Stimulated activated CD8-positive, alpha-beta memory T cell treated with anti-CD3 and anti-CD28 coated beads, Interleukin-4, amount 100 ng/mL, for 4 hours (primary cell): Measurements from ENCODE around the gene FCRL3.
"Not testable (repeated sequence)": the region's sequence is repeated elsewhere in the genome, so short reads cannot be mapped to it uniquely, and the experiment has no call there.

Experiments
- DNase-seq, 2 donors: peaks; one replicate each; pipeline ENCODE4 v3.0.0-alpha.2; 2020; ENCODE audit warnings: low read depth in 2 of 2, low spot score in 1 of 2

The FCRL3 gene, protein sequence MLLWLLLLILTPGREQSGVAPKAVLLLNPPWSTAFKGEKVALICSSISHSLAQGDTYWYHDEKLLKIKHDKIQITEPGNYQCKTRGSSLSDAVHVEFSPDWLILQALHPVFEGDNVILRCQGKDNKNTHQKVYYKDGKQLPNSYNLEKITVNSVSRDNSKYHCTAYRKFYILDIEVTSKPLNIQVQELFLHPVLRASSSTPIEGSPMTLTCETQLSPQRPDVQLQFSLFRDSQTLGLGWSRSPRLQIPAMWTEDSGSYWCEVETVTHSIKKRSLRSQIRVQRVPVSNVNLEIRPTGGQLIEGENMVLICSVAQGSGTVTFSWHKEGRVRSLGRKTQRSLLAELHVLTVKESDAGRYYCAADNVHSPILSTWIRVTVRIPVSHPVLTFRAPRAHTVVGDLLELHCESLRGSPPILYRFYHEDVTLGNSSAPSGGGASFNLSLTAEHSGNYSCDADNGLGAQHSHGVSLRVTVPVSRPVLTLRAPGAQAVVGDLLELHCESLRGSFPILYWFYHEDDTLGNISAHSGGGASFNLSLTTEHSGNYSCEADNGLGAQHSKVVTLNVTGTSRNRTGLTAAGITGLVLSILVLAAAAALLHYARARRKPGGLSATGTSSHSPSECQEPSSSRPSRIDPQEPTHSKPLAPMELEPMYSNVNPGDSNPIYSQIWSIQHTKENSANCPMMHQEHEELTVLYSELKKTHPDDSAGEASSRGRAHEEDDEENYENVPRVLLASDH

DNA sequence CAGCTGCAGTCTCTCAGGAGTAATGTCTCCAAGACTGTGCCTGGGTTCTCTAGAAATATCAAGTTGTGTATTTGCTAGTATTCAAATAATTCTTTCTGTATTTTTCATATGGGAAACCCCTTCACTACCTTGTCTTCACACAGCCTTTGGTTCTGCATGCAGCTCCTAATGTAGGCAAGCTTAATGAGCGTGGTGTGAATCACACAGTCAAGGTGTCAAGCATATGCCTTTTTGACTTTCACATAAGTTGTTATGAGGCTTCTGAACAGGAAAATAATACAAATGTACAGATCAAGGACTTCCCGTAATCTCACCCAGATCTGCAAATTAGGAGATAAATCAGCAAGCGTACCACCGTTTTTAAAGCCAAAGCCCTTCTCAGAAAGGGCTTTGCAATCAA is at the start of gene FCRL3:
FCRL3 (minus strand) TSS at position 38 of the 400 bp plus-strand sequence. CDS start 280 bp downstream, outside the sequence.
- DNase-seq = no peak

DNA sequence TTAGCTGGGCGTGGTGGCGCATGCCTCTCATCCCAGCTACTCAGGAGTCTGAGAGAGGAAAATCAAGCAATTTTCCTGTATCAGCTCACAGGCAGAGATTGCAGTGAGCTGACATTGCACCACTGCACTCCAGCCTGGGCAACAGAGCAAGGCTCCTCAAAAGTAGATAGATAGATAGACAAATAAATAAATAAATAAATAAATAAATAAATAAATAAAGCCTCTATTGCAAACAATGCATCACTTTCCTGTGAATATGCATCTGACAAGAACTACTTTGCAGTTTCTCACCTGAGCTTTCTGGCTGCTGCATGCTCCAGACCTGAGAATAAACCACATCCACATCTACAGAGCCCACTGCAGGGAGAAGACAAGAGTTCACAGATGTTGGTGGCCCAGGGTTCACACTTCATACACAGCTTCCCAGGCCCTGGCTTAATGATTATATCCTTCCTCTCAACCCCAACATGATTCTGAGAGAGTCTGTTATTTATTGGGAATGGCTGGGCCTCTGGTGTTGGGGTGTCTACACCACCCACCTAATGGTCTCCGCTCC is 47.8 kb upstream of the FCRL3 start:
- DNase-seq = no peak

DNA sequence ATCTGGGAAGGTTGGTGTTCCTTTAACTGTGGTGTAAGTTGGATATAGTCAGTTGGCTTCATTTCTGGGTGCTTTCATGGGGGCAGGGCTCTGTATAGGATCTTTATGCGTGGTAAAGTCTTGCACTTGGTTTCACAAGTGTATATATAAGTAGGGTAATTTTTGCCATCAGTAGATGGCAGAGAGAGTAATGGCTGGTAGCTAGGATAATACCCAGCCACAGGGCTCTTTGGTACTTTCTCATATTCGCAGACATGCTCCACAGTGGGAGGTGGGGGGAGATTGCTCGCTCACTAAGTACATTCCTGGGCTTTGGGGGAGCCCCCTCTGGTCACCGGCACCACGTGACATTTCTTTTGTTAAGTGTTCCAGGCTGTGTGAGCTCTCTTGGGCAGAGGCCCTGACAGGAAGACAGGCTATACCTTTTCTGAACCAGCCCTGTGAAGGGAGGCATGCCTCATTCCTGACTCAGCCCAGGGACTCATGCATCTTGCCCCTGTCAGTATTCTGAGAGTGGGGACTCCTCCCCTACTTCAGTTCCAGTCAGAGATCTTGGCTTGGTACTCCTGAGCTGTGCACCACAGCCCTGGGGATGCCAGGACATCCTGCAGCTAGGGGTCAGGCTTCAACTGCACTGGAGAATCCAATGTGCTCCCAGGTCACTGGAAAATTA is 38.8 kb upstream of the FCRL3 start:
- DNase-seq = no peak

- DNase-seq = not testable (repeated sequence)
These were observed 35.4 kb upstream of the FCRL3 start for GRCh38 chr1:157735991-157736390.

DNA sequence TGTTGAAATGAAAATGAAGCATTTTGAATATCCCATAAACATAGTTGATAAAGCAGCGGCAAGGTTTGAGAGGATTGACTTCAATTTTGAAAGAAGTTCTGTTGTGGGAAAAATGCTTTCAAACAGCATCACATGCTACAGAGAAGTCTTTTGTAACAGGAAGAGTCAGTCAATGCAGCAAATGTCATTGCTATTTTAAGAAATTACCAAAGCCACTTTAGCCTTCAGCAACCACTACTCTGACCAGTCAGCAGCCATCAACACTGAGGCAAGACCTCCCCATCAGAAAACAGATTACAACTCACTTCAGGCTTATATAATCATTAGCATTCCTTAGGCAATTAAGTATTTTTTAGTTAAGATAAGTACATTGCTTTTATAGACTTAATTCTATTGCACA is 33.8 kb upstream of the FCRL3 start:
- DNase-seq = no peak

DNA sequence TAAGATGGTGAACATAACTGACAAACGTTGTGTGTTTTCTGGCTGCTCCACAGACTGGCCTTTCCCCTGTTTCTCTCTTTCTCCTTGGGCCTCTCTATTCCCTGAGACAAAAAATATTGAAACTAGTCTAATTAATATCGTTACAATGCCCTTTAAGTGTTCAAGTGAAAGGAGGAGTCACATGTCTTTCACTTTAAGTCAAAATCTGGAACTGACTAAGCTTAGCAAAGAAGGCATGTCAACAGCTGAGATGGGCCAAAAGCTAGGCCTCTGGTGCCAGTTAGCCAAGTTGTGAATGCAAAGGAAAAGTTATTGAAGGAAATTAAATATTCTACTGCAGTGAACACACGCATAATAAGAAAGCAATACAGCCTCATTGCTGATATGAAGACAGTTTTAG is 32.2 kb upstream of the FCRL3 start:
- no peak for DNase-seq

DNA sequence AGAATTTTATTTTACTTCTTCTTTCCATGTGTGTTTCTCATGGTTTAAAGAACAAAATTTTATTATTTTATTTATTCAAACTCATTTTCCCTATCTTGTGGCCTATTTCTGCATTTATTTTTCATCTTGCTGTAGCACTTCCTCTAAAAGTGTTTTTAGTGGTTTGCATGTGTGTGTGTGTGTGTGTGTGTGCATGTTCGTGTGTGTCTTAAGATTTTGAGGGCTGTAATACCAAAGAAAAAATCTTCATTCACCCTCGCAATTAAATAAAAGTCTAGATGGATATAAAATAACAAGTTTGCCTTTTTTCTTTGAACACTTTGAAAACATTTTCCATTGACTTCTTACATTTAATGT is 24.6 kb upstream of the FCRL3 start:
- no peak for DNase-seq

GRCh38 chr1:157724537-157725220 is 24.1 kb upstream of the FCRL3 start:
- no peak for DNase-seq

DNA sequence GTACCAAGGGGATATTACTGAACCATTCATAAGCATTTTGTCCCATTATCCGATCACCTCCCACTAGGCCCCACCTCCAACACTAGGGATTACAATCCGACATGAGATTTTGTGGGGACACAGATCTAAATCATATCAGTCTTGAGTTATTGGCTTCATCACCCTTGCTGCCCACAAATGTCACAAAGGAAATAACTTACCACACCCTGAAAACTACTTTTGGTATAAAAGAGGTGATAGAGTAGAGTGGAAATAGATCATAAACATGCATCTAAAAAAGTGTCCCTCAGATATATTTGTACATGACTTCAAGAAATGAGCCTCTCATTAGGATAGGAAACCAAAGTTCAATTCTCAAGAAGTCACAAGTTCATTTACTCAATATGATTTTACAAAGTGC is 22.6 kb upstream of the FCRL3 start:
- no peak for DNase-seq

DNA sequence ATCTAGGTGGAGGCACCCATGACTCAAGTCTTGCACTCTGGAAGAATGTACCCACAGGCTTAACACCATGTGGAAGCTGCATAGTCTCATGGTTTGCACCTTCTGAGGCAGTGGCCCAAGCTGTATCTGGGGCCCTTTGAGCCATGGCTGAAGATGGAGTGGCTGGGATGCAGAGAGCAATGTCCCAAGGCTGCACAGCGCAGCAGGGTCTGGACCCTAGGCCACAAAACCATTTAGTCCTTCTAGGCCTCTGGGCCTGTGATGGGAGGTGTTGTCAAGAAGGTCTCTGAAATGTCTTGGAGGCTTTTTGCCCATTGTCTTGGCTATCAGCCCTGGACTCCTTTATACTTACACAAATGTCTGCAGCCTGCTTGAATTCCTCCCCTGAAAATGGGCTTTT is 21.4 kb upstream of the FCRL3 start:
- DNase-seq = no peak

DNA sequence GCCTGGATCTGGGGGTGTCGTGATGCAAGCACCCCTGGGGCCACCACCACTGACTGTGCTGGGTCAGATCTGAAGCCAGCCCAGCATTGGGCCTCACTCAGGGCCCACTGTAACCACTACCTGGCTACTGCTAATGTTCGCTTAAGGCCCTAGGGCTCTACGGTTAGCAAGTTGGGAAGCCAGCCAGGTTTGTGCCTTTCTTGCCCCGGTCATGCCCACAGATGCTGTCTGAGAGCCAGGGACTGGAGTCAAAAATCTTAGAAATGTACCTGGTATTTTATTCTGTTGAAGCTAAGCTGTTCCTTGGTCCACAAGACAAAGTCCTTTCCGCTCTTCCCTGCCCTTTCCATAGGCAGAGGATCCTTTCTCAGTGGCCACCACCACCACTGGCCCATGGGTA is 15.2 kb upstream of the FCRL3 start:
- DNase-seq = no peak

GRCh38 chr1:157711802-157712201 is 11.2 kb upstream of the FCRL3 start:
- no peak for DNase-seq

DNA sequence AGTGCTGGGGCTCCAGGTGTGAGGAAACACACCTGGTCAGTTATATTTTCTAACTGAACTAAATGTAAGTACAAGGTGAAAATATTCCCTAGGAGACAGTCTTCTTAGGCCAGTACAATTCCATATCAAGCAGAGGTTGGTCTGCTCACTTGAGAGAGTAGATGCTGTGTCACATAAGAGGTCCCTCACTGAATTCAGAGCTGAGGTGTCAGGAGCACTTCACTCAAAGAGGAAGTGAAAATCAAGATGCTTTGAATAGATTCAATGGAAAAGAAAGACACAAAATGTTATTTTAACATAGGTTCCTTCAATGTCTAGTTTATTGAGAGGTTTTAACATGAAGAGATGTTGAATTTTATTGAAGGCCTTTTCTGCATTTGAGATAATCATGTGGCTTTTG is 4.3 kb upstream of the FCRL3 start:
- no peak for DNase-seq

DNA sequence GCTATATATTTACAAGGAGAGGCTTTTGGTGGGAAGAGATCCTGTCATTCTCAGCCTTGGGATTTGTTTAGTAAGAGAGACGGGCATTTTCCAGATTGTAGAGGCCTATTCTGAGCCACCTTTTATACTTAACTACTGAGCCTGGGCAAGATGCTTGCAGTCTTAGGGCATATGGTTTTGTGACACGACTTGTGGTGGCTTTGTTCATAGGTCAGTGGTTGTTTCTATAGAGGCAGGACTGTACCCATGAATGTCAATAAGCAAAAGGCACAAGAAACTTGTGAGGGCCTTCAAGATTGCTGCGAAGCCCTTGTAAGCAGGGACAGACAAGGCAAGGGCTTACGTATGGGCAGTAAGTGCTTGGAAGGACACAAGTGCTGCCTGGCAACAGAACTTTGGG is 3.4 kb upstream of the FCRL3 start:
- DNase-seq = no peak

GRCh38 chr1:157702308-157702825 is 1.8 kb upstream of the FCRL3 start:
- no peak for DNase-seq

DNA sequence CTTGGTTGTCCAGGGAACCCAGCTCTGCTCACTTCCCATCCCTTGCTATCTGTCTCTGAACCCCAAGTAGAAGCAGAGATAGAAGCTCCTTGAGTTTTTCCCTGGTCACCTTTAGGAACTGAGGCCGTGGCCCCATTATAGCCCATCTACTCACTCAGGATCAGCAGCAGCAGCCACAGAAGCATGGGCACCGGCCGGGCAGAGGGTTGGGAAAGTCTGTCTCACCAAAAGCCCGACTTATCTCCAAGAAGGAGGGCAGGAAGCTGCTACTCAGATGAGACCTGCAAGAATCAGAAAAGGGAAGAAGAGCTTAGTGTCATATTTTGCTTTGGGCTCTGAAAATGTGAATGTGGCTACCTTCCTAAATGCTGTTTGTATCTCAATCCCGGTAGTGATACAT is 264 bp downstream of the FCRL3 start:
- no peak for DNase-seq

DNA sequence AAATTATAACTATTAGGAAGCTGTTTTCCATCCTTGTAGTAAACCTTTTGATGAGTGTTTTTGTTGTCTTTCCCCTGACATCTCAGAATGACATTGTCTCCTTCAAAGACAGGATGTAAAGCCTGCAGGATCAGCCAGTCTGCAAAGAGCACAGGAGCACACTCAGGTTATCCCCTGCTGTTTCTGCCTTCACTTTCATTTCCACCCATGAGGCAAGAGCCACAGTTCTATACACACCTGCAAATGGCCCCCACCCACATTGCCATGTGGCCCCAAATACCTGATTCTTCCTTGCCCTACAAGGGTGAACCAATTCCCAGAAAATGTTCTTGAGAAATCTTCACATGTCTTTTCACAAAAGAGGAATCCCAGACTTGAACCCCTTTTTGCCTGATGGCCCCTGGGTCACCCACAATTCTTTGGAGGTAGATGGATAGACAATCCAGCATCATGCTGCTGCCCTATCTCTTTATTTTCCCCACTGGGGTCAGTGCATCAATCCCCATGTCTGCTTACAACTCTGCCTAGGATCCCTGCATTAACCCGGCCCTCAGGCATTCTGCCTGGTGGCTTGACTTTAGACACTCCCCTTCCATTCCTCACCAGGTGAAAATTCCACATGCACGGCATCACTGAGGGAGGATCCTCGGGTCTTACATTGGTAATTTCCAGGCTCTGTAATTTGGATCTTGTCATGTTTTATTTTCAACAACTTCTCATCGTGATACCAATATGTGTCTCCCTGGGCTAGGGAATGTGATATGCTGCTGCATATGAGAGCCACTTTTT is 2.6 kb downstream of the FCRL3 start:
- DNase-seq = no peak

DNA sequence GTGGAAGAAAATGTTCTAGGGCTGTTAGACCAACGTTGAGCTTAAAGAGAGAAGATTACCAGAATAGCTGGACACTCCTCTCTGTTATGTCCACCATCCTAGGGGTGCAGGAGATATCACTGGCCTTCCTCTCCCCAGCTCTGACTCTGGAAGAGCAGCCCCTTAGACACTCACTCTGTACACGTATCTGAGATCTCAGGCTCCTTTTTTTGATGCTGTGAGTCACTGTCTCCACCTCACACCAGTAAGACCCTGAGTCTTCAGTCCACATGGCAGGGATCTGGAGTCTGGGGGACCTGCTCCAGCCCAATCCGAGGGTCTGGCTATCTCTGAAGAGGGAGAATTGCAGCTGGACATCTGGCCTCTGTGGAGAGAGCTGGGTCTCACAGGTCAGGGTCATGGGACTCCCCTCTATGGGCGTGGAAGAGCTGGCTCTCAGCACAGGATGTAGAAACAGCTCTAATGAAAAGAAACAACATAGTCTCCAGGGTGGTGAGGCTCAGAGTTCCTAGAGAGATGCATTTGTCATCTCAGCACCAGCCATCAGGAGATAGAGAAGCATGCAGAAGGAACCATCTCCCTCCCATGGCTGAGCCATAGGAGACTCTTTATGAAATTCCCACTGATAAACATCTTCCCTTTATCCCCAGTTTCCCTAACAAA is 3.5 kb downstream of the FCRL3 start:
- no peak for DNase-seq

- DNase-seq = no peak
These were observed 5.2 kb downstream of the FCRL3 start for GRCh38 chr1:157695417-157695816.
